GM06990 (cell line): Measurements from ENCODE around the gene TATDN3.
A peak's percentile ranks its signal among the peaks of the same experiment; 100 is the strongest.

Experiments
- DNase-seq: peaks from one replicate; pipeline ENCODE4 v3.0.0-alpha.2; 2011; ENCODE audit not compliant: insufficient read length; ENCODE audit errors: extremely low read depth
- H3K27me3 ChIP-seq: replicated peaks from 2 replicates; pipeline ENCODE4 v1.6.0; 2011; ENCODE audit warnings: low read length; ENCODE audit not compliant: control insufficient read depth, insufficient read depth
- H3K36me3 ChIP-seq: 2 replicates; pipeline ENCODE4 v1.5.1; 2011; ENCODE audit warnings: low read length; ENCODE audit not compliant: control insufficient read depth, insufficient read depth
- H3K4me3 ChIP-seq: replicated peaks from 2 replicates; pipeline ENCODE4 v1.5.1; 2011; ENCODE audit warnings: low read depth, mild to moderate bottlenecking, control low read depth, low read length
- TF ChIP-seq, protein P1 (sequence below): IDR thresholded peaks from 2 replicates; pipeline ENCODE4 v1.5.1; 2011; ENCODE audit warnings: low read length, control low read depth, mild to moderate bottlenecking, inconsistent platforms; ENCODE audit not compliant: insufficient read depth, poor library complexity, severe bottlenecking

Gene TATDN3

GRCh38 chr1:212752252-212752933, 39.3 kb upstream of the TATDN3 start:
- H3K27me3 ChIP-seq, result no peaks in the 10 kb centered on the region
- no peak overlapping the region; the same call in 1 of the 2 replicates for H3K4me3 ChIP-seq
- TF ChIP-seq, protein P1, sequence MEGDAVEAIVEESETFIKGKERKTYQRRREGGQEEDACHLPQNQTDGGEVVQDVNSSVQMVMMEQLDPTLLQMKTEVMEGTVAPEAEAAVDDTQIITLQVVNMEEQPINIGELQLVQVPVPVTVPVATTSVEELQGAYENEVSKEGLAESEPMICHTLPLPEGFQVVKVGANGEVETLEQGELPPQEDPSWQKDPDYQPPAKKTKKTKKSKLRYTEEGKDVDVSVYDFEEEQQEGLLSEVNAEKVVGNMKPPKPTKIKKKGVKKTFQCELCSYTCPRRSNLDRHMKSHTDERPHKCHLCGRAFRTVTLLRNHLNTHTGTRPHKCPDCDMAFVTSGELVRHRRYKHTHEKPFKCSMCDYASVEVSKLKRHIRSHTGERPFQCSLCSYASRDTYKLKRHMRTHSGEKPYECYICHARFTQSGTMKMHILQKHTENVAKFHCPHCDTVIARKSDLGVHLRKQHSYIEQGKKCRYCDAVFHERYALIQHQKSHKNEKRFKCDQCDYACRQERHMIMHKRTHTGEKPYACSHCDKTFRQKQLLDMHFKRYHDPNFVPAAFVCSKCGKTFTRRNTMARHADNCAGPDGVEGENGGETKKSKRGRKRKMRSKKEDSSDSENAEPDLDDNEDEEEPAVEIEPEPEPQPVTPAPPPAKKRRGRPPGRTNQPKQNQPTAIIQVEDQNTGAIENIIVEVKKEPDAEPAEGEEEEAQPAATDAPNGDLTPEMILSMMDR, result no peak
- no peaks in the 10 kb centered on the region; the same call in 1 of the 2 replicates for H3K36me3 ChIP-seq
- DNase-seq, result no peak

DNA sequence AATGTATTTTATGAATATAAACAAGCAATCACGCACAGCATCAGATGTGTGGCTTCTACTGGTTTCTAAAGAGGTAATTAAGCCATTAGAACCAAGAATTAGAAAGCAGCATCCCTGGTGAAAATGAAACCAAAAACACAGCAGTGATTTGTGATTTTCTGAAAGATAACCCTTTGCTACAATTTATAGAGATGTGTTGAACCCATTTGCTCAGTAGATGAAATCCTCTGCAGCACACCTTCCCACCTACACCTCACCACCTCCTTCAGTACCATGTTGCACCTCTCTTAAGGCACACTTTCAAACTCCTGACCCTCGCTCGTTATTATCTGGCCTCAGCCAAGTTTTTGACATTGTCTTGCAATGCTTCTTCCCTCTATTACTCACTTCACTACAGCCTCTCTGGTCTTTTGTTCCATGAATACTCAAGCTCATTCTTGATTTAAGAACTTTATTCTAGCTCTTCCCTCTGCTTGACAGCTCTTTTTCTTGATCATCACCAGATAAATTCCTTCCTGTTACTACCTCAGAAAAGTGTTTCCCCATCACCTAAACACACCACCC, 38.7 kb upstream of the TATDN3 start:
- H3K4me3 ChIP-seq, result peak overlapping the region; percentile 10; the same call in 1 of the 2 replicates
- peak; percentile 57 for DNase-seq
- no peaks in the 10 kb centered on the region; the same call in 1 of the 2 replicates for H3K36me3 ChIP-seq
- H3K27me3 ChIP-seq, result no peaks in the 10 kb centered on the region
- TF ChIP-seq, protein P1, result no peak

DNA sequence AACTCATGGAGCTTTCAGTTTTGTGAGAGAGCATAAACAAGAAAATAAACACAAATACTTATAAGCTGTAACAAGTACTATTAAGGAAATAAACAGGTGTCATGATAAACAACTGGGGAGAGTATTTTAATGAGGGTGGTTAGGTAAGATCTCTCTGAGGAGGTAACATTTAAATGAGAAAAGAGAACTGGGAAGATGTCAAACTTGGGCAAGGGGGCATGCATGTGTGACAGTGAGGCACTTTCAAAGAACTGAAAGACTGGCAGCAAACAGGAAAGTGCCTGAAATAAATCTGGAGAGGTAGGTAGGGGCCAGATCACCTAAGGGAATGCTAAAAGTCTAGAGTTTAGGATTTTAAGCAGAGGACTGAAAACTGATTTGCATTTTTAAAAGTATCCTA, 37.9 kb upstream of the TATDN3 start:
- TF ChIP-seq, protein P1, result no peak
- Histone ChIP-seq H3K36me3 (no peaks in the 10 kb centered on the region; the same call in 1 of the 2 replicates), H3K27me3 (no peaks in the 10 kb centered on the region), H3K4me3 (no peak overlapping the region)
- DNase-seq, result no peak

- no peak overlapping the region for H3K4me3 ChIP-seq
- H3K27me3 ChIP-seq, result no peaks in the 10 kb centered on the region
- TF ChIP-seq, protein P1, result no peak
- H3K36me3 ChIP-seq, result no peaks in the 10 kb centered on the region; the same call in 1 of the 2 replicates
- peak; percentile 48 for DNase-seq
These were observed 37.5 kb upstream of the TATDN3 start for GRCh38 chr1:212754193-212754592.

GRCh38 chr1:212754680-212755079, 37.0 kb upstream of the TATDN3 start:
- H3K4me3 ChIP-seq, result no peak overlapping the region
- DNase-seq, result no peak
- TF ChIP-seq, protein P1, result no peak
- H3K36me3 ChIP-seq, result no peaks in the 10 kb centered on the region; the same call in 1 of the 2 replicates
- H3K27me3 ChIP-seq, result no peaks in the 10 kb centered on the region
